Activated CD4-positive, alpha-beta T cell treated with anti-CD3 and anti-CD28 coated beads, Interleukin-2, amount 10 ng/mL, durations not matched to agents 7 days and 5 days (primary cell): ENCODE data around the gene SLC2A6. TPM values are rescaled to one million over a fixed set of nuclear protein-coding genes. Genes with fewer than 3 reads are reported as not detected.
A peak's percentile ranks its signal among the peaks of the same experiment; 100 is the strongest.

Source experiments
- CTCF ChIA-PET: fragments of 350-600 bp; sonication (Branson Sonifier 250); formaldehyde crosslinking; loops from one replicate; lab custom pipeline; 2021; ENCODE audit warnings: antibody characterized with exemption; lab: Charles Lee
- POLR2A ChIA-PET: fragments of 350-600 bp; sonication (Branson Sonifier 250); formaldehyde crosslinking; loops from one replicate; lab custom pipeline; 2021; ENCODE audit warnings: antibody characterized with exemption; lab: Charles Lee
- DNase-seq: peaks from one replicate; pipeline ENCODE4 v3.0.0-alpha.2; 2020
- H3K27ac Mint-ChIP-seq: one replicate; pipeline ENCODE4 v1.8.0; 2021; ENCODE audit warnings: mild to moderate bottlenecking, moderate library complexity, mixed read lengths
- H3K27me3 Mint-ChIP-seq: one replicate; pipeline ENCODE4 v1.8.0; 2021; ENCODE audit warnings: mixed read lengths
- H3K36me3 Mint-ChIP-seq: one replicate; pipeline ENCODE4 v1.8.0; 2021; ENCODE audit warnings: low read depth, mixed read lengths
- H3K4me1 Mint-ChIP-seq: one replicate; pipeline ENCODE4 v1.8.0; 2021; ENCODE audit warnings: mixed read lengths
- H3K4me3 Mint-ChIP-seq: one replicate; pipeline ENCODE4 v1.8.0; 2021; ENCODE audit warnings: mild to moderate bottlenecking, moderate library complexity, mixed read lengths
- H3K9me3 Mint-ChIP-seq: one replicate; pipeline ENCODE4 v1.8.0; 2021; ENCODE audit warnings: mixed read lengths
- total RNA-seq, 2 experiments: library from RNA; stranded (reverse); gene quantifications; one replicate each; pipeline ENCODE4 v1.2.3, GENCODE V29; 2021

SLC2A6 gene
- total RNA-seq, 2 experiments from 2014 or later, result 1.6 to 2.0 TPM

- DNase-seq, result no peak
- H3K4me3 Mint-ChIP-seq, result no peak overlapping the region
- H3K9me3 Mint-ChIP-seq, result no peaks in the 10 kb centered on the region
- H3K27ac Mint-ChIP-seq, result no peak overlapping the region
- no peaks in the 10 kb centered on the region for H3K4me1 Mint-ChIP-seq
- ChIA-PET CTCF (no interaction called here), POLR2A (no interaction called here)
- H3K27me3 Mint-ChIP-seq, result no peaks in the 10 kb centered on the region
- no peaks in the 10 kb centered on the region for H3K36me3 Mint-ChIP-seq
Observed at GRCh38 chr9:133439337-133439736, 39.6 kb downstream of the SLC2A6 start.

DNA sequence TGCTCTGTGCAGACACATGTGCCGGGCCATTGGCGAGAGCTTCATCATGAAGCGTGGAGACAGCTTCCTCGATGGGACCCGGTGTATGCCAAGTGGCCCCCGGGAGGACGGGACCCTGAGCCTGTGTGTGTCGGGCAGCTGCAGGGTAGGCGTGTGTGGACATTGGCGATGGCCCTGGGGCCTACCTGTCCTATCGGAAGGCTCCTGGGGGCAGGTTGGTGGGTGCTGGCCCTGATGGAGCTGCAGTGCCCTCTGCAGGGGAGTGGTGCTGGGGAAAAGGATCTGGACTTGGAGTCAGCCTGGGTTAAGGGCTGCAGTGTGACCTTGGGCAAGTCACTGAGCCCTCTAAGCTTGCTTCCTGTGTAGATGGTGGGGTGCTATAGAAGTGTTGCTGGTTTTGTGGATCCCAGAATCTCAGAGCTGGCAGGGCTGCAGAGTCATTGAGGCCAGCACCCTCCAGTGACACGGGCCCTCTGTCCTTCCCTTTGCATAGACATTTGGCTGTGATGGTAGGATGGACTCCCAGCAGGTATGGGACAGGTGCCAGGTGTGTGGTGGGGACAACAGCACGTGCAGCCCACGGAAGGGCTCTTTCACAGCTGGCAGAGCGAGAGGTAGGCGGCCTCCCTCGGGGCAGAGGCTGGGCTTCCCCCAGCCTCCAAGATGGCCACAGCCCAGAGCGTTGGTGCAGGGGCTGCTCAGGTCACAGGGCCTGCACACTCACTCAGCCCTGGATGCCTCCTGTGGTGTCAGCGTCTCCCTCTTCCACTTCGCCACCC is 41.0 kb downstream of the SLC2A6 start:
- DNase-seq, result no peak
- no peak overlapping the region for H3K4me3 Mint-ChIP-seq
- H3K4me1 Mint-ChIP-seq, result no peaks in the 10 kb centered on the region
- H3K27me3 Mint-ChIP-seq, result no peaks in the 10 kb centered on the region
- H3K9me3 Mint-ChIP-seq, result no peaks in the 10 kb centered on the region
- no peak overlapping the region for H3K27ac Mint-ChIP-seq
- ChIA-PET POLR2A (no interaction called here), CTCF (interaction anchor here (0.5 kb wide), 1 partner anchor 1376 kb away, joined by 3 read pairs; no protein-coding TSS in a partner anchor)
- no peaks in the 10 kb centered on the region for H3K36me3 Mint-ChIP-seq

DNA sequence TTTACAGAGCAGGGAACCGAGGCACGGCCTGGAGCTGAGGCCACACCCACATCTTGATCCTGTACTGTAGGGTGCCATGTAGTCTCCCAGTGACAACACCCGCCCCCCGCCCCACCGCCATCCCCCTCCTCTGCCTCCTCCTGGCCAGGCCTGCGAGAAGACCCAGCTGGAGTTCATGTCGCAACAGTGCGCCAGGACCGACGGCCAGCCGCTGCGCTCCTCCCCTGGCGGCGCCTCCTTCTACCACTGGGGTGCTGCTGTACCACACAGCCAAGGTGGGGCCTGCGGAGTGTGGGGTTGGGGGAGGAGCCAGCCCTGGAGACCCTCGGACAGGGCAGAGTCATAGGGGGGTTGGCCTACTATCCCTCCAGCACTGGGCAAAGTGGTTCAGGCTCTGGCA is 42.2 kb downstream of the SLC2A6 start:
- CTCF ChIA-PET, result no interaction called here
- POLR2A ChIA-PET, result no interaction called here

GRCh38 chr9:133433351-133433843 is 45.5 kb downstream of the SLC2A6 start:
- Mint-ChIP-seq H3K36me3 (no peaks in the 10 kb centered on the region), H3K27ac (no peak overlapping the region), H3K4me3 (no peak overlapping the region), H3K9me3 (no peaks in the 10 kb centered on the region), H3K4me1 (peaks cover 3% of the 10 kb centered on the region), H3K27me3 (peaks cover 6% of the 10 kb centered on the region)
- ChIA-PET CTCF (no interaction called here), POLR2A (no interaction called here)
- DNase-seq, result no peak

More for the DNA sequence above, 42.2 kb downstream of the SLC2A6 start:
- H3K36me3 Mint-ChIP-seq, result no peaks in the 10 kb centered on the region
- H3K4me1 Mint-ChIP-seq, result no peaks in the 10 kb centered on the region
- no peak overlapping the region for H3K4me3 Mint-ChIP-seq
- H3K27me3 Mint-ChIP-seq, result no peaks in the 10 kb centered on the region
- no peak overlapping the region for H3K27ac Mint-ChIP-seq
- no peak for DNase-seq
- H3K9me3 Mint-ChIP-seq, result no peaks in the 10 kb centered on the region

DNA sequence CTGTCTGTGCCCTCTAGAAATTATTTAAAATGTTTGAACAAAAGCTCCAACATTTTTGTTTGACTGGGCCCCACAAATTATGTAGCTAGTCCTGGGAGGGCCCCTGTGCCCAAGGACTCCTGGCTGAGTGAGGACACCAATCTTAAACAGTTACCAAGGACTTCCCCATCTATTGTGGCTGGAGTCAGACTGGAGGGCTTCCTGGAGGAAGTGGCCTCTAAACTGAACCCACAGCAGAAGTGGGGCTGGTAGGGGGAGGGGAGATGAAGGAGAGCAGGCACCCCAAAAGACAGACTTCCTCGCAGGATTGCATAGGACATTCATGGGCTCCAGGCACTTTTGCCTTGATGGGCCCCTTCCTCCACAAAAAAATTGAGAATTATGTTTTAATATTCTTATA is 48.7 kb downstream of the SLC2A6 start:
- POLR2A ChIA-PET, result no interaction called here
- H3K4me1 Mint-ChIP-seq, result peaks cover 5% of the 10 kb centered on the region
- H3K36me3 Mint-ChIP-seq, result no peaks in the 10 kb centered on the region
- CTCF ChIA-PET, result no interaction called here
- no peak overlapping the region for H3K4me3 Mint-ChIP-seq
- H3K9me3 Mint-ChIP-seq, result no peaks in the 10 kb centered on the region
- no peak overlapping the region for H3K27ac Mint-ChIP-seq
- peaks cover 22% of the 10 kb centered on the region for H3K27me3 Mint-ChIP-seq
- no peak for DNase-seq

DNA sequence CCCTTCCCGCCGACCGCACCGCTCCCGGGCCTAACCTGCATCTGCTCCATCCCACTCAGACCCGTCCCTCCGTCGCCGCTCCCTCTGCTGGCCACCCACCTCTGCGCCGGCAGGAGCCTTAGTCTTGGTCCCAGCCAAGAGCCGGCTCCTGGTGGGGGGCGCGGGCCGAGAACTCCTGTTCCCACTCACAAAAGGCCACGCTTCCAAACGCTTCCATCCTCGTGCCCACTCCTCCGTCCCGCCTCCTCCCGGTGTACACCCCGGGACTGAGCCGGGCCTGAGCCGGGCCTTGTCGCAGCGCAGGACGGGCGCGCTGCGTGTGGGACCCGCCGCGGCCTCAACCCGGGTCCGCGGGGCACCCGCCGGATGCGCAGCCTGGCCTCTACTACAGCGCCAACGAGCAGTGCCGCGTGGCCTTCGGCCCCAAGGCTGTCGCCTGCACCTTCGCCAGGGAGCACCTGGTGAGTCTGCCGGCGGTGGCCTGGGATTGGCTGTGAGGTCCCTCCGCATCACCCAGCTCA is 49.2 kb downstream of the SLC2A6 start:
- H3K4me3 Mint-ChIP-seq, result no peak overlapping the region
- no peaks in the 10 kb centered on the region for H3K36me3 Mint-ChIP-seq
- peaks cover 5% of the 10 kb centered on the region for H3K4me1 Mint-ChIP-seq
- no peak for DNase-seq
- CTCF ChIA-PET, result no interaction called here
- H3K9me3 Mint-ChIP-seq, result no peaks in the 10 kb centered on the region
- POLR2A ChIA-PET, result no interaction called here
- peaks cover 22% of the 10 kb centered on the region for H3K27me3 Mint-ChIP-seq
- H3K27ac Mint-ChIP-seq, result no peak overlapping the region

GRCh38 chr9:133429214-133429613 is 49.7 kb downstream of the SLC2A6 start:
- CTCF ChIA-PET, result no interaction called here
- DNase-seq, result no peak
- peaks cover 22% of the 10 kb centered on the region for H3K27me3 Mint-ChIP-seq
- H3K27ac Mint-ChIP-seq, result no peak overlapping the region
- H3K4me1 Mint-ChIP-seq, result peaks cover 5% of the 10 kb centered on the region
- no peaks in the 10 kb centered on the region for H3K9me3 Mint-ChIP-seq
- POLR2A ChIA-PET, result no interaction called here
- no peaks in the 10 kb centered on the region for H3K36me3 Mint-ChIP-seq
- H3K4me3 Mint-ChIP-seq, result no peak overlapping the region

DNA sequence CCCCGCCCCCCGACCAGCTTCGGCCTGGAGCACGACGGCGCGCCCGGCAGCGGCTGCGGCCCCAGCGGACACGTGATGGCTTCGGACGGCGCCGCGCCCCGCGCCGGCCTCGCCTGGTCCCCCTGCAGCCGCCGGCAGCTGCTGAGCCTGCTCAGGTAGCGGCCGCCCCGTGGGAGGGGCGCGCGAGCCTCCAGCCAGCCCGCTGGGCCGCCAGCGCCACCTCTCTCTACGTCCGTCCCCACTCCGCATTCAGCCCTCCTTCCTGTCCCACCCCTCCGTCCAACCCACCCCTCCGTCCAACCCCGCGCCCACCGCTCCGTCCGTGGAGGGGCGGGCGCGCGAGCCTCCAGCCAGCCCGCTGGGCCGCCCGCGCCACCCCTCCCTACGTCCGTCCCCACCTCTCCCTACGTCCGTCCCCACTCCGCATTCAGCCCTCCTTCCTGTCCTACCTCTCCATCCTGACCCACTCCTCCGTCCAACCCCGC is 50.2 kb downstream of the SLC2A6 start:
- Mint-ChIP-seq H3K4me3 (no peak overlapping the region), H3K4me1 (peaks cover 5% of the 10 kb centered on the region), H3K27ac (no peak overlapping the region), H3K27me3 (peaks cover 22% of the 10 kb centered on the region), H3K9me3 (no peaks in the 10 kb centered on the region), H3K36me3 (no peaks in the 10 kb centered on the region)
- POLR2A ChIA-PET, result interaction anchor here (0.5 kb wide), 1 partner anchor 15 kb away, joined by 3 read pairs; no protein-coding TSS in a partner anchor
- CTCF ChIA-PET, result no interaction called here
- DNase-seq, result no peak

DNA sequence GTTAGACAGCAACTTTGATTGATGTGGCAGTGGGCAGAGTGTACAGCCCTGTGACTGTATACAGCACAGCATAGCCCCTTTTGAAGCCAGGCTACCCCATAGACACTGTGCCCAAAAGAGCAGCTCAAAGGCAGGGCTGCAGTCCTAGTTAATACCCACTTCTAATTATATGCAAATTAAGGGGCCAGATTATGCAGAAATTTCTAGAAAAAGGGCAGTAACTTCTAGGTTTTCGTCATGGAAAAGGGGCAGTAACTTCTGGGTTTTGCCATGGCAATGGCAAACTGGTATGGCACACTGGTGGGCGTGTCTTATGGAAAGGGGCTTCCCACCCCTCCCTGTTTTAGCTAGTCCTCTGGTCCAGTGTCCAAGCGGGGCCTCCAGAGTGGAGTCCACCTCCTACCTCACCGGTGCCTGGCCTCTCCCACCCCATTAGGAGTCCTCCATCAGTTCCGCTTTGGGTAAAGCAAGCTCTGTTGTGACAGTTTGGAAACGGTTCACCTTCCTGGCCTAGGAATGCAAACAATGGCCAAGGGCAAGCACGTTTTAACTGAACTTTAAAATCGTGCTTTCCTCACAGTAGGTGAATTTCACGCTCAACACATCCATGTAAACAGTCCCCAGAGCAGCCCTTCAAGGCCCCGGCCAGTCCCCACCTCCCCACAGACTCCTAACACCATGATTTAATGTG is 51.1 kb downstream of the SLC2A6 start:
- Mint-ChIP-seq H3K4me1 (peaks cover 5% of the 10 kb centered on the region), H3K27ac (no peak overlapping the region), H3K27me3 (peaks cover 22% of the 10 kb centered on the region), H3K9me3 (no peaks in the 10 kb centered on the region), H3K36me3 (no peaks in the 10 kb centered on the region), H3K4me3 (no peak overlapping the region)
- CTCF ChIA-PET, result no interaction called here
- DNase-seq, result no peak
- POLR2A ChIA-PET, result no interaction called here

- Mint-ChIP-seq H3K27me3 (peaks cover 22% of the 10 kb centered on the region), H3K4me3 (no peak overlapping the region), H3K36me3 (no peaks in the 10 kb centered on the region), H3K27ac (no peak overlapping the region), H3K9me3 (no peaks in the 10 kb centered on the region), H3K4me1 (peaks cover 11% of the 10 kb centered on the region)
- CTCF ChIA-PET, result no interaction called here
- POLR2A ChIA-PET, result no interaction called here
- no peak for DNase-seq
Observed at GRCh38 chr9:133426011-133426410, 52.9 kb downstream of the SLC2A6 start.

DNA sequence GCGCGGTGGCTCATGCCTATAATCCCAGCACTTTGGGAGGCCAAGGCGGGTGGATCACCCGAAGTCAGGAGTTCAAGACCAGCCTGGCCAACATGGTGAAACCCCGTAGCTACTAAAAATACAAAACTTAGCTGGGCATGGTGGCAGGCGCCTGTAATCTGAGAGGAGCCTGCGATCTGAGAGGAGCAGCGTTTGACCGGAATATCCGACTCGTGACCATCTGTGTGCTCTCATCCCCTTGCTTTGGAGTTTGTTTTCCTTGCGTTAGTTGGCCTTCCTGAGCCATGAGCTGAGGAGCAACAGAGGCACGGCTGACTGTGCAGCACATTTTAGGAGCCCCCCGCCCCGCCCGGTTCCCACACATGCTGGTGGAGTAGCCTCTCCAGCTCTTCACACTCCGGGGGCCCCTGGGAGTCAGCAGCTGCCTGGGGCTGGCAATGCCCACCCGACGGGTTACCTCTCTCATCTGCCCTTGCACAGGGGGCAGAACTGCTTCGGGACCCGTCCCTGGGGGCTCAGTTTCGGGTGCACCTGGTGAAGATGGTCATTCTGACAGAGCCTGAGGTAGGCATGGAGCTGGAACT is 53.8 kb downstream of the SLC2A6 start:
- CTCF ChIA-PET, result interaction anchor here (0.5 kb wide), 1 partner anchor 227 kb away, joined by 4 read pairs; no protein-coding TSS in a partner anchor
- H3K4me1 Mint-ChIP-seq, result peaks cover 13% of the 10 kb centered on the region
- H3K4me3 Mint-ChIP-seq, result no peak overlapping the region
- H3K27me3 Mint-ChIP-seq, result peaks cover 19% of the 10 kb centered on the region
- H3K9me3 Mint-ChIP-seq, result no peaks in the 10 kb centered on the region
- POLR2A ChIA-PET, result interaction anchor here (0.6 kb wide), 1 partner anchor 51 kb away, joined by 3 read pairs; no protein-coding TSS in a partner anchor
- no peak for DNase-seq
- no peaks in the 10 kb centered on the region for H3K36me3 Mint-ChIP-seq
- H3K27ac Mint-ChIP-seq, result peak overlapping the region; percentile 1

- Mint-ChIP-seq H3K27me3 (peaks cover 16% of the 10 kb centered on the region), H3K4me3 (no peak overlapping the region), H3K36me3 (no peaks in the 10 kb centered on the region), H3K4me1 (peaks cover 15% of the 10 kb centered on the region), H3K9me3 (no peaks in the 10 kb centered on the region), H3K27ac (no peak overlapping the region)
- ChIA-PET POLR2A (no interaction called here), CTCF (no interaction called here)
- no peak for DNase-seq
Observed at GRCh38 chr9:133424187-133424586, 54.7 kb downstream of the SLC2A6 start.

GRCh38 chr9:133423216-133423615 is 55.7 kb downstream of the SLC2A6 start:
- CTCF ChIA-PET, result no interaction called here
- no peaks in the 10 kb centered on the region for H3K36me3 Mint-ChIP-seq
- H3K4me1 Mint-ChIP-seq, result peaks cover 24% of the 10 kb centered on the region
- POLR2A ChIA-PET, result no interaction called here
- DNase-seq, result no peak
- H3K9me3 Mint-ChIP-seq, result no peaks in the 10 kb centered on the region
- H3K27me3 Mint-ChIP-seq, result peaks cover 16% of the 10 kb centered on the region
- H3K4me3 Mint-ChIP-seq, result no peak overlapping the region
- no peak overlapping the region for H3K27ac Mint-ChIP-seq
